ENCODE data around the gene ENPP1. TPM values are rescaled to one million over a fixed set of nuclear protein-coding genes. Genes with fewer than 3 reads are reported as not detected.

ENPP1 gene
- total RNA-seq, 2 experiments from 2014 or later: 0.08 TPM

DNA sequence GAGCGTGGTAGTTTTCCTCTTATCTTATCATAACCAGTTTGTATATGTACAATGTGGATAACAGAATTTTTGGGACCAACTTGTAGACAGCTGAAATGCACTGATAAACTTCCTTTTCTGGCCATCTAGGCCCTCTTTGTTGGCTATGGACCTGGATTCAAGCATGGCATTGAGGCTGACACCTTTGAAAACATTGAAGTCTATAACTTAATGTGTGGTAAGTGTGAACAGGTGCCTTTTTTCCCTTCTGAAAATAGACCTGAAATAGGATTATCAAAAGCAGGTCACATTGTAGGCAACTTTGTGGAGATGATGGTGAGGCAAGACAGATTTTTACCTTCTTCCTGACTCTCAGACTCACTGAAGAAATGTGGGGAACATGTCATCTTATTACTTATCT is 67.8 kb downstream of the ENPP1 start:
- Histone ChIP-seq H3K27me3 (ENCODE audit: control insufficient read depth in 1 of 2, insufficient read depth in 2 of 2, low read length in 2 of 2) (no peaks in the 10 kb centered on the region), H3K4me1 (ENCODE audit: insufficient read depth, low read length) (no peaks in the 10 kb centered on the region), H3K36me3 (ENCODE audit: insufficient read depth, low read length) (no peaks in the 10 kb centered on the region), H3K4me3 (ENCODE audit: low read length) (no peak overlapping the region), H3K27ac (ENCODE audit: low read depth in 1 of 2, low read length in 2 of 2) (no peak overlapping the region), H3K9me3 (ENCODE audit: control insufficient read depth in 1 of 2, insufficient read depth in 1 of 2, low read length in 2 of 2) (no peaks in the 10 kb centered on the region)
- TF ChIP-seq CTCF (IDR thresholded peaks at IDR 0.05): no peak
- Mint-ChIP-seq H3K27ac (no peak overlapping the region), H3K9me3 (no peaks in the 10 kb centered on the region), H3K36me3 (ENCODE audit: low read depth) (no peaks in the 10 kb centered on the region), H3K27me3 (peaks cover 1% of the 10 kb centered on the region), H3K4me1 (ENCODE audit: low read depth) (no peaks in the 10 kb centered on the region), H3K4me3 (no peak overlapping the region)
- ATAC-seq (ENCODE audit: poor library complexity) (no peak), DNase-seq (no peak)
- ChIA-PET POLR2A (no interaction called here), CTCF (no interaction called here)
- intact Hi-C loops (cut with DNase I, micrococcal nuclease): no loop called here

DNA sequence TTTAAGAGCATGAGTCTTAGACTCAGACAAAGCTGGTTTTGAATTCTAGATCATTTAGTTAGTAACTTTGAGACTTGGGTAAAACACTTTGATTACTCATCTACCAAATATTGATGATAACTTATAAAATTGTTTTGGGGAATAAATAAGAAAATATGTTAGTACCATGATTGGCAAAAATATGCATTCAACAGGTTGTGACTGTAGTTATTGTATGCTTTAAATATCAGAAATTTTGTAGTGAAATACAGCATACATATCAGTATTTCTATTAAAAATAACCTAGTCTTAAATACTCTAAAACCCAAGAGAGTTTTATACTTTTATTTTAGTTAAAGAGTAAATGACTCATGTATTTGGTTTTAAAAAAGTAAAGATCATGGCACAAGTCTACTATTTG is 68.7 kb downstream of the ENPP1 start:
- peaks cover 4% of the 10 kb centered on the region for H3K27me3 Mint-ChIP-seq
- H3K9me3 Mint-ChIP-seq: no peaks in the 10 kb centered on the region
- Histone ChIP-seq H3K9me3 (ENCODE audit: control insufficient read depth in 1 of 2, insufficient read depth in 1 of 2, low read length in 2 of 2) (no peaks in the 10 kb centered on the region), H3K36me3 (ENCODE audit: insufficient read depth, low read length) (no peaks in the 10 kb centered on the region), H3K27me3 (ENCODE audit: control insufficient read depth in 1 of 2, insufficient read depth in 2 of 2, low read length in 2 of 2) (no peaks in the 10 kb centered on the region), H3K4me1 (ENCODE audit: insufficient read depth, low read length) (no peaks in the 10 kb centered on the region), H3K27ac (ENCODE audit: low read depth in 1 of 2, low read length in 2 of 2) (no peak overlapping the region), H3K4me3 (ENCODE audit: low read length) (no peak overlapping the region)
- ATAC-seq (ENCODE audit: poor library complexity) (no peak), DNase-seq (no peak)
- ChIA-PET CTCF (no interaction called here), POLR2A (no interaction called here)
- no peak for TF ChIP-seq CTCF (IDR thresholded peaks at IDR 0.05)
- no peaks in the 10 kb centered on the region for H3K4me1 Mint-ChIP-seq (ENCODE audit: low read depth)
- H3K4me3 Mint-ChIP-seq: no peak overlapping the region
- no peak overlapping the region for H3K27ac Mint-ChIP-seq
- H3K36me3 Mint-ChIP-seq (ENCODE audit: low read depth): no peaks in the 10 kb centered on the region
- intact Hi-C loops (cut with DNase I, micrococcal nuclease): no loop called here

- POLR2A ChIA-PET: no interaction called here
- no peaks in the 10 kb centered on the region for H3K4me1 ChIP-seq (ENCODE audit: insufficient read depth, low read length)
- Mint-ChIP-seq H3K27ac (no peak overlapping the region), H3K9me3 (no peaks in the 10 kb centered on the region), H3K4me1 (ENCODE audit: low read depth) (no peaks in the 10 kb centered on the region), H3K36me3 (ENCODE audit: low read depth) (no peaks in the 10 kb centered on the region), H3K4me3 (no peak overlapping the region), H3K27me3 (peaks cover 4% of the 10 kb centered on the region)
- intact Hi-C loops (cut with DNase I, micrococcal nuclease): no loop called here
- CTCF ChIA-PET: no interaction called here
- ATAC-seq (ENCODE audit: poor library complexity): no peak
- TF ChIP-seq CTCF (IDR thresholded peaks at IDR 0.05): no peak
- no peaks in the 10 kb centered on the region for H3K27me3 ChIP-seq (ENCODE audit: control insufficient read depth in 1 of 2, insufficient read depth in 2 of 2, low read length in 2 of 2)
- H3K27ac ChIP-seq (ENCODE audit: low read depth in 1 of 2, low read length in 2 of 2): no peak overlapping the region
- H3K36me3 ChIP-seq (ENCODE audit: insufficient read depth, low read length): no peaks in the 10 kb centered on the region
- no peak overlapping the region for H3K4me3 ChIP-seq (ENCODE audit: low read length)
- no peak for DNase-seq
- H3K9me3 ChIP-seq (ENCODE audit: control insufficient read depth in 1 of 2, insufficient read depth in 1 of 2, low read length in 2 of 2): no peaks in the 10 kb centered on the region
Observed at GRCh38 chr6:131877999-131878789, 70.4 kb downstream of the ENPP1 start.

Data from CD4-positive, alpha-beta T cell (primary cell).